H9 (cell line): Measurements from ENCODE around the gene DCHS1. TPM values are rescaled to one million over a fixed set of nuclear protein-coding genes. Genes with fewer than 3 reads are reported as not detected.

ENCODE experiments used
- DNase-seq: peaks from one replicate; pipeline ENCODE4 v3.0.0-alpha.2; 2017
- H2AFZ ChIP-seq: one replicate; pipeline ENCODE4 v1.6.1; 2013; ENCODE audit warnings: mild to moderate bottlenecking, low read length, control low read depth, moderate library complexity
- H2AK5ac ChIP-seq: 2 replicates; pipeline ENCODE4 v1.6.1; 2013; ENCODE audit warnings: low read length, control low read depth, mixed read lengths; ENCODE audit not compliant: insufficient read length
- H2BK120ac ChIP-seq: one replicate; pipeline ENCODE4 v1.6.1; 2013; ENCODE audit warnings: low read depth, mild to moderate bottlenecking, low read length, control low read depth, inconsistent platforms; ENCODE audit not compliant: poor library complexity, severe bottlenecking
- H2BK12ac ChIP-seq: 2 replicates; pipeline ENCODE4 v1.6.1; 2013; ENCODE audit warnings: low read length, control low read depth, mixed read lengths, low read depth; ENCODE audit not compliant: insufficient read length
- H2BK15ac ChIP-seq: 2 replicates; pipeline ENCODE4 v1.6.1; 2013; ENCODE audit warnings: low read depth, low read length, control low read depth
- H2BK20ac ChIP-seq: one replicate; pipeline ENCODE4 v1.6.1; 2013; ENCODE audit warnings: low read depth, mild to moderate bottlenecking, low read length, control low read depth, inconsistent platforms; ENCODE audit not compliant: poor library complexity, severe bottlenecking
- H2BK5ac ChIP-seq: 2 replicates; pipeline ENCODE4 v1.6.1; 2013; ENCODE audit warnings: low read length, control low read depth, mixed read lengths; ENCODE audit not compliant: insufficient read length
- H3K14ac ChIP-seq: 2 replicates; pipeline ENCODE4 v1.6.1; 2013; ENCODE audit warnings: low read length, control low read depth; ENCODE audit not compliant: insufficient read depth
- H3K18ac ChIP-seq: 2 replicates; pipeline ENCODE4 v1.6.1; 2013; ENCODE audit warnings: low read depth, mild to moderate bottlenecking, mixed read lengths, low read length, control low read depth; ENCODE audit not compliant: insufficient read length
- H3K23ac ChIP-seq: 2 replicates; pipeline ENCODE4 v1.6.1; 2013; ENCODE audit warnings: low read length, control low read depth, mixed read lengths, low read depth; ENCODE audit not compliant: insufficient read length
- H3K23me2 ChIP-seq: 2 replicates; pipeline ENCODE4 v1.6.1; 2013; ENCODE audit warnings: low read depth, mild to moderate bottlenecking, mixed read lengths, low read length, control low read depth; ENCODE audit not compliant: insufficient read length, poor library complexity, severe bottlenecking
- H3K27ac ChIP-seq: 2 replicates; pipeline ENCODE4 v1.5.1; 2013; ENCODE audit warnings: low read length, control low read depth, mixed read lengths, low read depth; ENCODE audit not compliant: insufficient read length
- H3K27me3 ChIP-seq: 2 replicates; pipeline ENCODE4 v1.6.1; 2013; ENCODE audit warnings: low read length, control low read depth, inconsistent platforms; ENCODE audit not compliant: insufficient read depth
- H3K4ac ChIP-seq: 2 replicates; pipeline ENCODE4 v1.6.1; 2013; ENCODE audit warnings: low read depth, mild to moderate bottlenecking, control low read depth, inconsistent platforms, low read length, moderate library complexity
- H3K4me1 ChIP-seq: 2 replicates; pipeline ENCODE4 v1.6.1; 2013; ENCODE audit warnings: low read length, control low read depth, inconsistent platforms; ENCODE audit not compliant: insufficient read depth
- H3K4me2 ChIP-seq: 2 replicates; pipeline ENCODE4 v1.6.1; 2013; ENCODE audit warnings: low read length, control low read depth, mixed read lengths; ENCODE audit not compliant: insufficient read length, insufficient read depth
- H3K56ac ChIP-seq: 2 replicates; pipeline ENCODE4 v1.6.1; 2013; ENCODE audit warnings: low read depth, mild to moderate bottlenecking, mixed read lengths, low read length, control low read depth; ENCODE audit not compliant: insufficient read length
- H3K79me1 ChIP-seq: 2 replicates; pipeline ENCODE4 v1.6.1; 2013; ENCODE audit warnings: low read depth, mild to moderate bottlenecking, moderate library complexity, low read length, control low read depth, inconsistent platforms; ENCODE audit not compliant: insufficient read depth, poor library complexity, severe bottlenecking
- H3K79me2 ChIP-seq: 2 replicates; pipeline ENCODE4 v1.6.1; 2013; ENCODE audit warnings: low read length, control low read depth, inconsistent platforms; ENCODE audit not compliant: insufficient read depth
- H3K9ac ChIP-seq: 2 replicates; pipeline ENCODE4 v1.6.1; 2013; ENCODE audit warnings: low read length, control low read depth, mixed read lengths; ENCODE audit not compliant: insufficient read length; ENCODE audit errors: extremely low read depth
- H3K9me3 ChIP-seq: one replicate; pipeline ENCODE4 v1.6.1; 2013; ENCODE audit warnings: low read depth, low read length, inconsistent platforms; ENCODE audit not compliant: control insufficient read depth
- H3T11ph ChIP-seq: one replicate; pipeline ENCODE4 v1.6.1; 2013; ENCODE audit warnings: mild to moderate bottlenecking, low read length, control low read depth, inconsistent platforms
- H4K20me1 ChIP-seq: one replicate; pipeline ENCODE4 v1.6.1; 2013; ENCODE audit not compliant: control insufficient read depth, insufficient read length, insufficient read depth
- H4K5ac ChIP-seq: 2 replicates; pipeline ENCODE4 v1.6.1; 2013; ENCODE audit warnings: low read depth, mild to moderate bottlenecking, mixed read lengths, low read length, control low read depth; ENCODE audit not compliant: insufficient read length
- H4K8ac ChIP-seq: replicated peaks from 2 replicates; pipeline ENCODE4 v1.6.1; 2013; ENCODE audit warnings: low read length, control low read depth, mixed read lengths, low read depth; ENCODE audit not compliant: insufficient read length
- H4K91ac ChIP-seq: 2 replicates; pipeline ENCODE4 v1.6.1; 2013; ENCODE audit warnings: low read depth, mild to moderate bottlenecking, moderate library complexity, mixed read lengths, low read length, control low read depth; ENCODE audit not compliant: insufficient read length
- H3K27ac Mint-ChIP-seq, 3 experiments: 2 replicates in 2 of 3; 3 replicates in 1 of 3; pipeline ENCODE4 v1.8.0; 2020 to 2021; ENCODE audit warnings: mixed read lengths in 3 of 3, mild to moderate bottlenecking in 1 of 3, moderate library complexity in 1 of 3
- H3K27me3 Mint-ChIP-seq: 2 replicates; pipeline ENCODE4 v1.8.0; 2021; ENCODE audit warnings: low read depth, mild to moderate bottlenecking, moderate library complexity, mixed read lengths
- H3K36me3 Mint-ChIP-seq, 3 experiments: 2 replicates in 2 of 3; 3 replicates in 1 of 3; pipeline ENCODE4 v1.8.0; 2020 to 2021; ENCODE audit warnings: low read depth in 3 of 3, mixed read lengths in 3 of 3; ENCODE audit not compliant: insufficient read depth in 1 of 3
- H3K4me1 Mint-ChIP-seq, 2 experiments: 2 replicates each; pipeline ENCODE4 v1.8.0; 2020; ENCODE audit warnings: mixed read lengths in 2 of 2
- H3K4me3 Mint-ChIP-seq, 2 experiments: 2 replicates in 1 of 2; 3 replicates in 1 of 2; pipeline ENCODE4 v1.8.0; 2020 to 2021; ENCODE audit warnings: mild to moderate bottlenecking in 2 of 2, mixed read lengths in 2 of 2, moderate library complexity in 1 of 2
- H3K9me3 Mint-ChIP-seq, 2 experiments: 2 replicates in 1 of 2; 3 replicates in 1 of 2; pipeline ENCODE4 v1.8.0; 2020; ENCODE audit warnings: mild to moderate bottlenecking in 2 of 2, mixed read lengths in 2 of 2, moderate library complexity in 1 of 2
- CTCF ChIP-seq: fragments of 200-600 bp; sonication (generic); conservative IDR thresholded peaks from 3 replicates; pipeline ENCODE4 v1.8.0; 2021; ENCODE audit warnings: antibody characterized with exemption, mild to moderate bottlenecking
- WGBS: extraction: QIAGEN DNeasy Blood & Tissue Kit; methylation state at CpG from one replicate; pipeline ENCODE4 v1.1.7; 2013; ENCODE audit warnings: missing lambda C conversion rate, low lambda C conversion rate, mixed read lengths; ENCODE audit not compliant: insufficient read length; ENCODE audit errors: extremely low coverage; 5-methylcytosine and 5-hydroxymethylcytosine counted together
- total RNA-seq: library from RNA; stranded (reverse); gene quantifications from 2 replicates; pipeline ENCODE4 v1.2.1, GENCODE V29; 2021

The DCHS1 gene
- total RNA-seq, 1 experiment from 2014 or later = 12.5 TPM

- Histone ChIP-seq H2BK120ac (no peak overlapping the region), H4K5ac (no peak overlapping the region), H2BK15ac (no peak overlapping the region), H3K23ac (no peak overlapping the region), H4K8ac (no peak overlapping the region), H4K91ac (no peak overlapping the region), H3K79me1 (no peaks in the 10 kb centered on the region), H3K18ac (no peak overlapping the region), H2AFZ (no peak overlapping the region), H3T11ph (no peak overlapping the region), H3K27ac (no peak overlapping the region), H3K56ac (no peak overlapping the region), H3K27me3 (peaks cover 13% of the 10 kb centered on the region; the same call in 1 of the 2 replicates), H3K4me1 (no peaks in the 10 kb centered on the region), H3K4me2 (no peak overlapping the region), H3K4ac (no peak overlapping the region), H3K14ac (no peak overlapping the region), H3K9me3 (no peaks in the 10 kb centered on the region), H3K23me2 (peaks cover 9% of the 10 kb centered on the region), H2AK5ac (no peak overlapping the region), H2BK5ac (no peak overlapping the region), H3K9ac (no peak overlapping the region), H2BK12ac (no peak overlapping the region), H2BK20ac (no peak overlapping the region), H3K79me2 (no peaks in the 10 kb centered on the region), H4K20me1 (no peaks in the 10 kb centered on the region)
- no peaks in the 10 kb centered on the region for H3K9me3 Mint-ChIP-seq
- H3K27me3 Mint-ChIP-seq = peaks cover 34% of the 10 kb centered on the region
- H3K27ac Mint-ChIP-seq = no peak overlapping the region
- peaks cover 3% of the 10 kb centered on the region in 2 experiments; a peak in 2 of 4 replicates for H3K4me1 Mint-ChIP-seq
- DNase-seq = no peak
- peaks cover 0 to 13% (median 8%) of the 10 kb centered on the region in 3 experiments; a peak in 6 of 7 replicates for H3K36me3 Mint-ChIP-seq
- H3K4me3 Mint-ChIP-seq = no peak overlapping the region
- WGBS = no CpG with 5 or more reads among the region's 1 CpG
- no peak for TF ChIP-seq CTCF
These were observed 21.1 kb downstream of the DCHS1 start for GRCh38 chr11:6634534-6634933.
